Activated CD4-positive, alpha-beta T cell treated with anti-CD3 and anti-CD28 coated beads, Interleukin-2, Interleukin-6, amounts not matched to agents 100 ng/mL and 50 ng/mL, durations not matched to agents 16 hours and 8 hours (primary cell): Measurements from ENCODE around the gene RASGEF1B.
A peak's percentile ranks its signal among the peaks of the same experiment; 100 is the strongest.
"Not testable (repeated sequence)": the region's sequence is repeated elsewhere in the genome, so short reads cannot be mapped to it uniquely, and the experiment has no call there.

Experiments
- DNase-seq: peaks from one replicate; pipeline ENCODE4 v3.0.0-alpha.2; 2020

The RASGEF1B gene

DNA sequence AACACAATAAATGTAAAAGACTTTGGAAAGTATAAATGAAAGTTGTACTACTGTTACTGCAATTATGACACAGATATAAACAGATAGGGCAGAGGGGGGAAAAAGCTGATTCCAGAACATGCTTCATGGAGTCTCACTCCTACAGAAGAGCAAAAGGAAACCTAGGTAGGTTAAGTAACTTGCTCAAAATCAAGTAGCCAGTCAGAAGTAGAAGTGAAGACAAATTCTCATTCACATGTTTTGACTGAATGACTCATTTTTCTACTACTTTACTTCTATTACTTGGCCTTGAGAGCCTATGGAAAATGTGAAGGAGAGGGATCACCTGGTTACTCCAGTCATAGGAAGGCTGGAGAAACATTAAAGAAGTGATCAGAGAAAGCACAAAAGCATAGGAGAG is 23.6 kb upstream of the RASGEF1B start:
- no peak for DNase-seq

- DNase-seq, result peak; percentile 38
Measured at GRCh38 chr4:81494031-81494431, 22.3 kb upstream of the RASGEF1B start.

- no peak for DNase-seq
Measured at GRCh38 chr4:81492606-81493230, 21.0 kb upstream of the RASGEF1B start.

DNA sequence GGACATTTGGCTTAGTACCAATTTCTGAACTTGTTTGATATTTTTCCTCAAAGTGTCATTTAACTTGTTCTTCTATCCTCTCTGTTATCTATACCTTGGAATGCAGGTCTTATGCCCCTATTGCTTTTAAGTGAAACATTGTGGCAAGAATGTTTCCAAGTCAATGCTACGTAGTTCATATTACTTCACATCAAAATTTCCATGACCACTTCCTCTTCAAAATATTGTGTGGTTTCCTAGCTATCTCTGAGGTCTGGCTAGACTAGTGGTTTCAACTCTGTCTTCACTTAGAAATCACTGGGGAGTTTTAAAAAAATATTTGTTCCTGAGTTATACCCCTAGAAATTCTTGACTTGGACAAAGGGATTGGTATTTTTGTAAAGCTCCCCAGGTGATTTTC is 20.2 kb upstream of the RASGEF1B start:
- peak; percentile 56 for DNase-seq

GRCh38 chr4:81490403-81491160 is 18.9 kb upstream of the RASGEF1B start:
- no peak for DNase-seq

- DNase-seq, result no peak
Measured at GRCh38 chr4:81486502-81486901, 14.8 kb upstream of the RASGEF1B start.

DNA sequence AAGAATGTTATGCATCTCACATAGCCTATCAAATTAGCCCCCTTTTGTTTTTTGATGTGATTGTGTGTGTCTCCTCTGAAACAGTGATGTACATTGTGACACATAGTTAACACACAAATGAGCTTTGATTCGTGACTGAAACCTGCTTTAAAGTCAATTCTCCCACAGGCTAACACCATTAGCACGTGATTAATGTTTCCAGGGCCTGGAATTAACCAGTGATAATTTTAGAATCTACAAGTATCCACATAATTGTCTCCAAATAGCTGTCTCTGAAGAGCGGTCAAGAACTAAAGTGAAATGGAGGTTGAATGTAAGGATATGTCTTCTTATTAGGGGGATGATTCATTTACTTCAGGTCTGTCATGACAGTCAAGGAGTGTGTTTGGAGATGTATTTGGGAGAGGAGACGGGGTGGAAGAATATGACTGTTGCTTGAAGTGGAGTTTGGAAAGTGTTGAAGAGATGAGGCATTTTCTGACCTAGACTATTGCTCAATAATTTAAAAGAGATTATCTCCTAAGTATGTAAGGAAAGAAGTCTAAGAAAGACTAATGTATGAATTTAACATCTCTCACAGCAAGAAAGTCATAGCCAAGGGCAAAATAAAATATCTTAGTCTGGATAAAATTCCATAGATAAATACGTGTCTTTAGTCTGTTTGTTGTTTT is 13.7 kb upstream of the RASGEF1B start:
- no peak for DNase-seq

DNA sequence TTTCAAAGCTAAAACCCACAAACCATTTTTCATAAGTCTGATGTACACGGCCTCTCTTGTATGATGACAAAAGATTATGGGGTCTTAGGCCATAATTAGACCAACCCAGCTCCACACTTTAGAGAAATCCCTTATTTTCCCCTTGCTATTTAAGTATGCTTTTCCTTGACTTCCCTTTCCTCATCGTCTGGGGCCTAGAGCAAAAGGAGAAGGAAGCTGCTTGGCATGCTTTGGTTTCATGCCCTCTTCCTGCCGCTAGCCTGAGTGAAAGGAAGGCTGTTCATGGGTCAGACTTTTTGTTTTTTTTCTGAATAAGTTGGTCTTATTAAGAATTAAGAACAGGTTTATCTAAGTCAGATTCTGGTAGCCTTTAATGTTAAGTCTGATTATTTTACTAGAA is 10.6 kb upstream of the RASGEF1B start:
- DNase-seq, result no peak

DNA sequence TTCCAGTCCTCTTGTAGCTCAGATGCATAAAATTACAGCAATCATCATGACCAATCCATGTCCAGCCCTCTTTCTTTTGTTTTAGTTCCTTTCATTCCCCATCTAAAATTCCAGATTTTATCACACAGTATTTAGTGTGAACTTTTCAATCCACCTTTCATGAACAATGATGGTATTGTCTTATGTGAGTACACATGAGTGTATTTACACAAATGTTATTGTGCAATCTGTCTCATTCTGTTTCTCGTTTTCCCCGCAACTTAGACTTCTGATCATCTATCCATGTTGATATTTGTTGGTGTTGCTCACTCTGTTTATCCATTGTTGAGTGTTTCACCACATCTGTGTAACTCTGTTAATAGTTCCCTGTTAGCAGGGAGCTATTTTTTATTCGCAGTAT is 9.4 kb upstream of the RASGEF1B start:
- no peak for DNase-seq

- DNase-seq, result not testable (repeated sequence)
Measured at GRCh38 chr4:81479573-81479972, 7.9 kb upstream of the RASGEF1B start.

DNA sequence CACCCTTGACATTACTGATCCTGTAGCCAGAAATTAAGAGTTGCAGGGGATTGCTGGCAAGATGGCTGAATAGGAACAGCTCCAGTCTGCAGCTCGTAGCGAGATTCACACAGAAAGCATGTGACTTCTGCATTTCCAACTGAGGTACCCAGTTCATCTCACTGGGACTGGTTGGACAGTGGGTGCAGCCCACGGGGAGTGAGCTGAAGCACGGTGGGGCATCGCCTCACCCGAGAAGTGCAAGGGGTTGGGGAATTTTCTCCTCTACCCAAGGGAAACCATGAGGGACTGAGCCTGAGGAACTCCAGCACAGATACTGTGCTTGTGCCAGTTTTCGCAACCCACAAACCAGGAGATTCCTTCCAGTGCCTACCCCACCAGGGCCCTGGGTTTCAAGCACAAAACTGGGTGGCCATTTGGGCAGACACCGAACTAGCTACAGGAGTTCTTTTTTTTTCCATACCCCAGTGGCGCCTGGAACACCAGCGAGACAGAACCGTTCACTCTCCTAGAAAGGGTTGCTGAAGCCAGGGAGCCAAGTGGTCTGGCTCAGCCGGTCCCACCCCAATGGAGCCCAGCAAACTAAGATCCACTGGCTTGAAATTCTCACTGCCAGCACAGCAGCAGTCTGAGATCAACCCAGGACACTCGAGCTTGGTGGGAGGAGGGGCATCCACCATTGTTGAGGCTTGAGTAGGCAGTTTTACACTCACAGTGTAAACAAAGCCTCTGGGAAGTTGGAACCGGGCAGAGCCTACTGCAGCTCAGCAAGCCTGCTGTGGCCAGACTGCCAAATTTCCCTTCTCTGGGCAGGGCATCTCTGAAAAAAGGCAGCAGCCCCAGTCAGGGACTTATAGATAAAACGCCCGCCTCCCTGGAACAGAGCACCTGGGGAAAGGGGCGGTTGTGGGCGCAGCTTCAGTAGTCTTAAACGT is 1.9 kb upstream of the RASGEF1B start:
- not testable (repeated sequence) for DNase-seq

DNA sequence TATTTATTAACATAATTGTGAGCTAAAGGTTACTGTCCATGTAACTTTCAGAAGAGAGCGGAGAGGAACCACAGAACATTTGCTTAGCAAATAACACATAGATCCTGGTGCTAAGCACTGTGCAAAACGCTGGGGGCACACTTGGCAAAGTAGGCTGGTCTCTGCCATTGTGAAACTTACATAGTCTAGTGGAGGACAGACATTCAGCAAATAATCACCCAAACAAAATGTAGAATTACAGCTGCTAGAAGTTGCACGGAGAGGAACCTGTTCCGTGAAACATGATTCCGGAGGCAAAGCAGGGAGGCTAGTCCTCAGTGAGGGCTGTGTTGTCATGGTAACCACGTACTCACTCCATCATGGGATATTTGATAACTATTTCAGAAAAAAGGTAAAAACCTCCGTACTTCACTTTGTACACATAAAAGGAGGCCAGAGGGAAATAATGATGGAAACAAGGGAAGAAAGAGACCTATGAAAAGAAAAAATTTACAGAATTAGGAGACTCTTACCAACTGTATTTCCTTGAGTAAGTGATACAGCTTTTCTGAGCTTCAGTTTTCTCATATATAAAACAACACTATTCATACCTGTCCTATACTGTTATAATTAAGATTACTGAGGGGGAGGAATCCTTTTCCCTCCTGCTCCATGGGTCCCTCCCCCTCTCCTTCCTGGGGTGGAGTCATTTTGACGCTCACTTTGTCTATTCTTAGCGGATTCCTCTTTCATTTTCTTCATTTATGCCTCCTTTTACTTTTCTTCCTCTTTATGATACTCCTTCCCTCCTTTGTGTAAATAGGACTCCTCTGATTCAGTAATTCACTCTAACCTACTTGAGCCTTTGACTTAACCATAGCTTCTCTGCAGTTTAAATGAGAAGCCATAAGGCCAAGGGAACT is 825 bp upstream of the RASGEF1B start:
- peak; percentile 44 for DNase-seq

DNA sequence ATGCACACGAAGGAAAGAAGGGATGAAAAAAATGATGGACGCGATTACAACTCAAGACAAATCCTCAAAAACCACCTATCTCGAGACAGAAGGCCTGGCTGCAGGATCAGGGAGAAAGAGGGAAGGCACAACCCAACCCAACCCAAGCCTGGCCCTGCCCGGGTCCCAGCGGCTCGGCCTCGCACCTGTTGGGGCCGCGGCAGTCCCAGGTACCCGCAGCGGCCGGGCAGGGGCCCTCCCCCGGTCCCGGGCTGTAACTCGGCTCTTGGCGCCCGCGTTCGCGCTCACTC is 464 bp downstream of the RASGEF1B start:
- no peak for DNase-seq

DNA sequence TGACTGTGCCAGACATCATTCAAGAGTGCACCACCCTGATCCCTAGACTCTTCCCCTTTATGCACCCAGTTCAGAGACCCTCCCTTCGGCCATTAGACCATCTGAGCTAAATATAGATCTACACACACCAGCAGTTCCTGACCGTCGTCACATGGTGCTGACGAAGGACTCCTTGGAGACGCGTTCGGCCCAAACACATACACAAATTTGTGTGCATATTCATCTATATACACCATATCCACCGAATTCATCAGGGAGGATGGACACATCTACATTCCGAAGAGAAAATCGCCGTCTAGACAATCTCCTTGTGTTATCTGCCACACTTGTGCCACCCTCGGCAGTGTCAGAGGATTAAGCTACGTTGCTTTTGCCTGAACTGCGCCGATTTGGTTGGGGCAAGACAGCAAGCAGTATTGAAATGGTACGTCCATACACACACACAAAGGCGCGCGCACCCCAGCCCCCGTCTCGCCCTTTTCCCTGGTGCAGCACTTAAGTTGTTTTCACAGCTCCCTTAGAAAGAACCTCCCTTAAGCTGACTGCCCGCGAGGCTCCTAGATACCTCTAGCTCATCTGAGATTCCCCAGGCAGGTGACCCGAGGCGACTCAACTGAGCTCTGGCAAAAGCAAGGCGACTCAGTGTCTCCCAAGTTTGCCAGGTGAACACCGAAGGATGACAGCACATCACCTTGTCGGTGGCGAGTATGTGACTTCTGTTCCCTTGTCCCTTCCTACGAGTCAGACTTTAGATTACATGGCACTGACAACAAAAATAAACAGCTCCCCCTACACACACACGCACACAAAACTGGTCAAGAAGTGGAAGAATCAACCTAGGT is 1.0 kb downstream of the RASGEF1B start:
- DNase-seq, result peak; percentile 19

GRCh38 chr4:81469781-81470455 is 1.8 kb downstream of the RASGEF1B start:
- DNase-seq, result no peak

DNA sequence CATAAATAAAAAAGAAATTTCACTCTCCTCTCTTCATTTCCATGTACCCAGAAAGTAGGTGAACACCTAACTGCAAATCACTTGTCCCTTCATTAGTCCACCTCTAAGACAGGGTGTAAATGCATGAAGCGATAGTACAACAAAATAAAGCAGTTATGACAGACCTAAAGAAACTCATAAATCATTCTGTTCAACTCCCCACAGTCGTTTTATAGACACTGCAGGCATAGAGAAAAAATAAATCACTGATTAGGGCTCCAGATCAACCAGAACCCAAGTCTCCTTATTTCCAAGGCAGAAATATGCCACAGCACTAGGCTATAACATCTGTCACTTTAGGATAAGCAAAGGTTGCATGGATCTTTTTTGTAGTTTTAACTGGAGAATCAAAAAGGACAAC is 3.0 kb downstream of the RASGEF1B start:
- no peak for DNase-seq

GRCh38 chr4:81467672-81467964 is 4.1 kb downstream of the RASGEF1B start:
- no peak for DNase-seq

DNA sequence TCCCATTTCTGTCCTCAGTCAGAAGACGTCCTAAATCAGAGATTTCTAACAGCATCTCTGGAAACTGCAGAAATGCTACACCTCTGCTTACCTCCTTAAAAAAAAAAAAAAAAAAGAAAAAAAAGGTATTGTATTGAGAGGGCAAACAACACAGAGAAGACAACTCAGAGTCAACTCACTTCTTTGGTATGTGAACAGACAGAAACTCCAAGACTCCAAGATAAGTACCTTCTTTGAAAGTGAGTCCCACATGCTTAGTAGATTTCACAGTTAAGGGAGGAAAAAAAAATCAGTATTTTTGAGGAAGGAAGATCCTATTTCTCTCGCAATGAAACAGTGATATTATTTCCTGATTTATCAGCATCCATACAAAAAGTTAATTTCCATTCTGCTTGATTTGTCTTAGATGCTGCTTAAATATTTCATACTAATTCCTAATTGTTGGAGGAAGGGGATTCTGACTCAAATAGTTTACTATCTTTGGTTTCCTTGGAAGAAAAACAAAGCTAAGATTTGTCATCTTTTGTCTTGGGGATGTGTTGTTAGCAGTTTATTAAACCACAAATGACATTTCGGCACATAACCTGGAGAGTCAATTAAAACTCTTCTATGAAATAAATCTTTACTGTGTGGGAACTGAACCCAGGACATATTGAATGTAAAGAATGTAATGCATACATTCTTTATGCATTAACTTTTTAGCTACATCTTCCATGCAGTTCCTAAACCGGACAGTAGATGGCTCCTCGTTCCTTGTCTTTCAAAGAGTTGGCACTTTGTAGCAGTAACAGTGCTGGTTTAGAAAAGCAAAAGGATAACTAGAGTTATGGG is 4.7 kb downstream of the RASGEF1B start:
- DNase-seq, result peak; percentile 81

DNA sequence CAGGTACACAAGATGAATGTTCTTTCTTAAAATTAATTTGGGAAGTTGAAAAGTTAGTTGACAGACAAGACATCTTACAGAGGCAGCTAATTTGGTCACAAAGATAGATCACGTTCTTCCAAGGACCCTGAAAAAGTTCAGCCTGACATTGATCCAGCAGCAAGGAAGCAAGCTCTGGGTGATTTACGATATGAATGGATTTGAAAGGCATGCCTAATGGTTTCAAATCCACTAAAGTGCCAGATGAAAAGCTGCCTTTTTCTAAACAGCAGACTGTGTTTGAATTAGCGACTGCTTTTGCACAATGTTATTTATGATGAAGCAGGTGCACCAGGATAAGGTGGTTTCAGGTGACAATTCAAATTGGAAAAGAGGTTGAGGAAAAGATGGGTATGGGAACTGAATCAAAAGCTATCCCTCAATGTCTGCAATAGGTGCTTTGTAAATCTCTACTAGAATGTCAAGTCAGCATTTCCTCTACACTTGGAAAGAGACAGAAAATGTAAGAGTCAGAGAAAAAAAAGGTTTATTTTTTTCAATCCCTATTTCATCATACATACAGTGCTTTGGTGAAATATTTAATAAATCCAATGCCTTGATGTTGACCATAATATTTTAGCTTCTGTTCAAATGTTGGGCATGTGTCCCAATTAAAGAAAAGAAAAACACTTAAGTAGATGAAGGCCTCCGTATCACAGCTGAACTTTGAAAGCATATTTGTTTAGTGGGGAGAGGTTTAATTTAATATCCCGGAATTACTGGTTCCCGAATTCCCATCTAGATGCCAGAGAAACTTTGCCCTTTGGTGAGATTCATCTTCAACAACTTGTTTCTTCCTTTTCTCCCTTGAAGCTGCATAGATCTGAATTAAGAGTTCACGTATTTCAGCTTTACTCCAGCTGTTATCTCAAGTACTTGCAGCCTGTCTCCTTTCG is 6.0 kb downstream of the RASGEF1B start:
- no peak for DNase-seq
